Measurements from ENCODE around the gene C19orf33.

GRCh38 chr19:38329651-38330050, 25.6 kb downstream of the C19orf33 start:
- TF ChIP-seq HDGF (IDR thresholded peaks at IDR 0.05; ENCODE audit: borderline replicate concordance): no peak
- TF ChIP-seq ARNT (IDR thresholded peaks at IDR 0.05): no peak
- TF ChIP-seq SUZ12 (IDR thresholded peaks at IDR 0.05): no peak
- TF ChIP-seq SP1 (IDR thresholded peaks at IDR 0.05): no peak
